Heart right ventricle (tissue), 16 donors: ENCODE data around the gene AFDN. TPM values are rescaled to one million over a fixed set of nuclear protein-coding genes. Genes with fewer than 3 reads are reported as not detected.

ENCODE experiments used
- ATAC-seq, 8 donors: fragments of 200-7000 bp; cut with Tn5 transposase; one replicate each; pipeline ENCODE4 v1.9.1; 2020; ENCODE audit warnings: mild to moderate bottlenecking in 8 of 8, moderate library complexity in 8 of 8, moderate number of reproducible peaks in 1 of 8
- DNase-seq, 2 donors: peaks; one replicate each; pipeline ENCODE4 v3.0.0-alpha.2; 2020
- H3K27ac ChIP-seq, 10 donors: fragments of 200-600 bp; sonication (generic) in 2 of 10; one replicate each; pipeline versions ENCODE4 v1.5.0 to v1.8.0; 2020 to 2022; ENCODE audit warnings: mild to moderate bottlenecking in 3 of 10
- H3K27me3 ChIP-seq, 7 donors: fragments of 200-600 bp; one replicate each; pipeline ENCODE4 v1.8.0; 2021 to 2022; ENCODE audit warnings: mild to moderate bottlenecking in 2 of 7
- H3K36me3 ChIP-seq, 9 donors: fragments of 200-600 bp; sonication (generic) in 1 of 9; one replicate each; pipeline versions ENCODE4 v1.5.0 to v1.8.0; 2020 to 2022; ENCODE audit warnings: mild to moderate bottlenecking in 2 of 9
- H3K4me1 ChIP-seq, 9 donors: fragments of 200-600 bp; sonication (generic) in 1 of 9; one replicate each; pipeline versions ENCODE4 v1.5.0 to v1.8.0; 2020 to 2022; ENCODE audit warnings: mild to moderate bottlenecking in 4 of 9
- H3K4me3 ChIP-seq, 10 donors: fragments of 200-600 bp; sonication (generic) in 2 of 10; one replicate each; pipeline versions ENCODE4 v1.5.0 to v1.8.0; 2020 to 2022; ENCODE audit warnings: mild to moderate bottlenecking in 7 of 10, moderate library complexity in 2 of 10
- H3K9me3 ChIP-seq, 11 donors: fragments of 200-600 bp in 10 of 11; sonication (generic) in 2 of 11; one replicate each; pipeline versions ENCODE4 v1.5.0 to v1.8.0; 2013 to 2022; ENCODE audit warnings: mild to moderate bottlenecking in 2 of 11, control low read depth in 1 of 11, moderate library complexity in 1 of 11
- WGBS, 2 donors: extraction: QIAGEN DNeasy Blood & Tissue Kit; methylation state at CpG; one replicate each; pipeline ENCODE4 v1.1.7; 2013; ENCODE audit warnings: inconsistent platforms in 1 of 2; 5-methylcytosine and 5-hydroxymethylcytosine counted together
- intact Hi-C, 10 donors: fragments of 100-400 bp; cut with DNase I; formaldehyde crosslinking; loops; one replicate each; pipeline versions ENCODE4 v1.11.1 to v1.14.2; 2022
- polyA plus RNA-seq, 2 donors: library from polyadenylated mRNA; stranded (reverse); fragments of 200-250 nt; gene quantifications; one replicate each; pipeline ENCODE4 v1.2.3, GENCODE V29; 2013
- total RNA-seq, 10 donors: library from RNA; stranded (reverse); fragmentation: NEBNext Ultra II Directional in 3 of 10; extraction: Animal tissue kit (Norgen Biotek cat#: 25700) in 3 of 10; gene quantifications; one replicate each; pipeline versions ENCODE4 v1.2.1 to v1.2.4, GENCODE V29; 2021 to 2023
- TF ChIP-seq, protein P1 (sequence below), 9 donors: fragments of 200-600 bp; sonication (generic) in 2 of 9; IDR thresholded peaks; one replicate each; pipeline versions ENCODE4 v1.5.0 to v1.8.0; 2021 to 2022; ENCODE audit warnings: antibody characterized with exemption in 9 of 9, mild to moderate bottlenecking in 5 of 9, moderate library complexity in 1 of 9
- donor health status: Arrhythmogenic right ventricular cardiomyopathy.
- donor health status: ischemic (EF 13 %, LVEDD 7.1; RV severe dilation, severe dysfunction).
- donor health status: healthy with polysubstance abuse.
- donor health status: DM: no; HTN: yes; CAD: no.
- donor health status: DM: no; HTN: no; CAD: no.
- donor health status: ischemic (EF 25% LVEDD 6.9; RV normal size, moderate dysfunction).
- donor health status: ischemic (EF 25% LVEDD 5.7; RV mildly dilated, moderate dysfunction).
- donor health status: healthy.
- donor health status: DM: yes; HTN: yes; CAD: no.
- donor health status: Ischemic cardiomyopathy.
- donor health status: ischemic (EF 35%, LVEDD 5.7; RV mildly dilated, moderate dysfunction).
- donor health status: nonischemic (EF 11% LVEDD 7.7; RV severe dilation, severe dysfunction).
- donor health status: DM: yes; HTN: yes; CAD: no.
- donor health status: PGD.
- donor health status: ischemic (EF 29% LVEDD 5.4; RV normal size, mild dysfunction).
- donor health status: nonischemic (EF 23%, LVEDD 6.1; RV moderate dilation, normal function).

AFDN gene
- total and polyA plus RNA-seq, 12 donors: 17.4 to 79.9 (median 58.0) TPM

DNA sequence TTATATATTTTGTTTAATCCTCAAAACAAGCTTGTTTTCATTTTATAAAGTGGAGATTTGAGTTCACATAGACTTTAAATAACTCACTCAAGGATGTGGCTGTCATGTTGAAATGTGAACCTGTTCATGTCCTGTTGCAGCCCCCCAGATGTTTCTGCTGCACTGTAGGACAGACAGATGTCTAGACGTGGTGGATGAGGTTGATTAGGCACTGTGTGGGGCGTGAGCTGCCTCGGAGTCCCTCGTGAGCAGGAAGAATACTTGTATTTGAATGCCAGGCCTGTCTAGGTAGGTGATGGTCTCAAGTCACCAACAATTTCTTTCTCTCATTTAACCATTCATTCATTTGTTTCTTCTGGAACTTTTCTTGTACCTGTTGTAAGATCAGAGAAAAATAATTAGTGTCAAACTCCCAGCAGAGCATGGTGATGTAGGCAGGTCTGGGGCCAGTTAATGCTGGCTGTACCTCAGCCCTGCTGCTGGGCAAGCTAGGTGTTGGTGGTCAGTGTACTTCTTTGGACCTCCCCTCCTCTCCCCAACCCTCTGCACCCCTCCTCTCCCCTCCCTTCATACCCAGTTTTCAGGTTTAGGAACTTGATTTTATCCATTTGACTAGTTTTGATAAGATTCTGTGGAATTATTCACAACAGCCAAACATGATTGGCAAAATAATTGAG is 34.0 kb downstream of the AFDN start:
- H3K4me1 ChIP-seq: peaks cover 0 to 65% (median 50%) of the 10 kb centered on the region in 9 donors
- TF ChIP-seq, protein P1, sequence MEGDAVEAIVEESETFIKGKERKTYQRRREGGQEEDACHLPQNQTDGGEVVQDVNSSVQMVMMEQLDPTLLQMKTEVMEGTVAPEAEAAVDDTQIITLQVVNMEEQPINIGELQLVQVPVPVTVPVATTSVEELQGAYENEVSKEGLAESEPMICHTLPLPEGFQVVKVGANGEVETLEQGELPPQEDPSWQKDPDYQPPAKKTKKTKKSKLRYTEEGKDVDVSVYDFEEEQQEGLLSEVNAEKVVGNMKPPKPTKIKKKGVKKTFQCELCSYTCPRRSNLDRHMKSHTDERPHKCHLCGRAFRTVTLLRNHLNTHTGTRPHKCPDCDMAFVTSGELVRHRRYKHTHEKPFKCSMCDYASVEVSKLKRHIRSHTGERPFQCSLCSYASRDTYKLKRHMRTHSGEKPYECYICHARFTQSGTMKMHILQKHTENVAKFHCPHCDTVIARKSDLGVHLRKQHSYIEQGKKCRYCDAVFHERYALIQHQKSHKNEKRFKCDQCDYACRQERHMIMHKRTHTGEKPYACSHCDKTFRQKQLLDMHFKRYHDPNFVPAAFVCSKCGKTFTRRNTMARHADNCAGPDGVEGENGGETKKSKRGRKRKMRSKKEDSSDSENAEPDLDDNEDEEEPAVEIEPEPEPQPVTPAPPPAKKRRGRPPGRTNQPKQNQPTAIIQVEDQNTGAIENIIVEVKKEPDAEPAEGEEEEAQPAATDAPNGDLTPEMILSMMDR (IDR thresholded peaks at IDR 0.05): no peak

DNA sequence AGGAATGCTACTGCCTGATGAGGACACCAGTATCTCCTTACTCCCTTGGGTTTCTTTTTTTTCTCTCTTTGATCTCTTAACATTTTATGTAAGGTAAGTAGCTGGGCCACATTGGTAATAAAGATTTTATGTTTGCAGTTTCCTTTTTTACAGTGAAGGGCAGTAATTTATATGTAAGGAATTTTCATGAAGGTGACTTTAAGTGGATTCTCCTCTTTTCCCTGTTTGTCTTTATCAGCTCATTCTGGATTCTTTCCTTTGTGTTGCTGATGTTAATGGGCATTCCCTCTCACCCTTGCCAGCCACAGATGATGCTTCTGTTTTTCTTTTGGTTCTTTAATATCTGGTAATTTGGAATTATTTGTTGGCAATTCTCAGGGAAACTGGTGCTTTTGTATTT is 34.7 kb downstream of the AFDN start:
- H3K4me3 ChIP-seq: no peak overlapping the region
- peaks cover 0 to 59% (median 43%) of the 10 kb centered on the region in 9 donors for H3K4me1 ChIP-seq
- H3K27ac ChIP-seq: no peak overlapping the region
- no peaks in the 10 kb centered on the region for H3K27me3 ChIP-seq
- intact Hi-C loops: no loop called here
- TF ChIP-seq, protein P1 (IDR thresholded peaks at IDR 0.05): no peak
- DNase-seq (no peak), ATAC-seq (no peak)
- no peaks in the 10 kb centered on the region for H3K9me3 ChIP-seq
- H3K36me3 ChIP-seq: peaks cover 0 to 15% (median 0%) of the 10 kb centered on the region in 9 donors

More for the DNA sequence above, 34.0 kb downstream of the AFDN start:
- H3K27ac ChIP-seq: no peak overlapping the region
- no peaks in the 10 kb centered on the region for H3K9me3 ChIP-seq
- no peak for DNase-seq
- WGBS, 2 donors: 67 to 71% methylated on average over 4 of the region's 4 CpGs
- H3K36me3 ChIP-seq: peaks cover 0 to 12% (median 0%) of the 10 kb centered on the region in 9 donors
- no peak overlapping the region for H3K4me3 ChIP-seq
- no peaks in the 10 kb centered on the region for H3K27me3 ChIP-seq
- intact Hi-C loops: no loop called here
- peak in 3 of 8 donors; percentile 7 to 61 (median 35) for ATAC-seq

DNA sequence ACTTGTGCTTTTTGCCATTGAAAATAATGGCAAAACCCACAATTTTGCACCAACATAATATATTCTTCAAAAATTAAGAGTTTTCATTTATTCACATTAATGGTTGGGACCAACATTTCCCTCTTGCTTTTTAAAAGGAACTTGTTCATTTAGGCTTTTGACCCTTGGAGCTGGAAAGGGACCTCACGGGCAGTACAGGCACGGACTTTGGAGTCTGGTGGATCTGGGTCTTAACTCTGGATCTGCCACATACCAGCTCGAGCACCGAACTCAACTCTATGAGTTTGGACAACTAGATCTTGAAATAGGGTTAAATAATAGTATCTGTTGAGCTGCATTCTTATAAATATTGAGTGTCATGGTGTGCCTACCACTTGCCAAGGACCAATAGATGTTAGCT is 37.2 kb downstream of the AFDN start:
- ATAC-seq: no peak
- Histone ChIP-seq H3K36me3 (peaks cover 0 to 40% (median 7%) of the 10 kb centered on the region in 9 donors), H3K4me3 (no peak overlapping the region), H3K27ac (no peak overlapping the region), H3K9me3 (no peaks in the 10 kb centered on the region), H3K4me1 (peaks cover 0 to 34% (median 28%) of the 10 kb centered on the region in 9 donors), H3K27me3 (no peaks in the 10 kb centered on the region)
- TF ChIP-seq, protein P1 (IDR thresholded peaks at IDR 0.05): no peak
- DNase-seq: no peak
- intact Hi-C loops: no loop called here
- 95 to 98% methylated on average over 4 of the region's 4 CpGs for WGBS, 2 donors

DNA sequence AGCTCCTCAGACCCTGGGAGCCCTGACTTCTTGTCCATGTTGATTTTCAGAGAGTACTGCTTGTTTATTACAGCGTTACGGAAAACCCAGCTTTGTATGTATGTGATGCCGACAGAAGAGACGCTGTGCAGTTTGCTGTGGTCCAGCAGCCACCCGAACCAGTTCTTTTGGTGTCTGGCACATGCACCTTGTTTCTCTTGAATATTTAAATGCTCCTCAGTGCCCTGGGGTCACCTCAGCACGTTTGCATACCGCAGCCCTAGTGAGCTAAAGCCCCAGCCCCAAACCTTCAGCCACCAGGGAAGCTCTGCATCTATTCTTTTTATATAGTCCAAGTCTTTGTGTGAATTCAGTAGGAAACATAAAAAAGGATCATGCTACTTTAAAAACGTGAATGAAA is 39.9 kb downstream of the AFDN start:
- Histone ChIP-seq H3K36me3 (peaks cover 0 to 66% (median 7%) of the 10 kb centered on the region in 9 donors), H3K27ac (no peak overlapping the region), H3K9me3 (no peaks in the 10 kb centered on the region), H3K4me3 (no peak overlapping the region), H3K27me3 (no peaks in the 10 kb centered on the region), H3K4me1 (peaks cover 0 to 8% (median 4%) of the 10 kb centered on the region in 9 donors)
- TF ChIP-seq, protein P1 (IDR thresholded peaks at IDR 0.05): no peak
- DNase-seq (no peak), ATAC-seq (no peak)
- WGBS, 2 donors: 78 to 85% methylated on average over 8 of the region's 8 CpGs
- intact Hi-C loops: no loop called here
